HG03066 (cell line): ENCODE results near the gene DENND1A.
"Not testable (repeated sequence)": the region's sequence is repeated elsewhere in the genome, so short reads cannot be mapped to it uniquely, and the experiment has no call there.

ENCODE experiments used
- ATAC-seq: cut with Tn5 transposase; IDR thresholded peaks from one replicate; pipeline ENCODE4 v1.9.1; 2021; ENCODE audit warnings: low read depth; ENCODE audit not compliant: unreplicated experiment

Gene DENND1A

DNA sequence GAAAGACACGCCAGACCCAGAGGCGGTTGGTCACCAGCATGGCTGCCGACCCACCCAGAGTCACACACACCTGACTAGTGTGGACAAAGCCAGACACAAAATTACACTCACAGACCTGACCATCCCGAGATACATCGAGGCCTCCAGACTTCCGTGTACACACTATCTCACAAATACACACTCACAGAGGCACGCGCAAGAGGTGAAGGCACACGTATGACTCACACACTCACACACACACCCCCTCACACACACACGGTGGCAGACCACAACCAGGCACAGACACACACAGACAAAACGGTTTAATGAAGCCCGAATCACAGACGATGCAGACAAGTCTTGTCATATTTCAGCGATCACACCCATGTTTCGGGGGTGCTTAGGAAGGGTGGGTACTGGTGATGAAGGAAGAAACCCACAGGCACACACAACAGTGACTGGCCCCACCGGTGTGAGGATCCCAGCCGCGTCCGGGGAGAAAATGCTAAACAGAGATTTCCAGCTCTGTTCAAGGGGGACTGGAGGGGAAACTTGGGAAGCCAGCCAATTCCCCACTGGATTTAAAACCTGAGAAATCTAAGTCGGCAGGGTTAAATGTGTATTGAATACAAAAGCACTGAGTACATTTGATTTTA is 522.6 kb downstream of the DENND1A start:
- ATAC-seq, result no peak

DNA sequence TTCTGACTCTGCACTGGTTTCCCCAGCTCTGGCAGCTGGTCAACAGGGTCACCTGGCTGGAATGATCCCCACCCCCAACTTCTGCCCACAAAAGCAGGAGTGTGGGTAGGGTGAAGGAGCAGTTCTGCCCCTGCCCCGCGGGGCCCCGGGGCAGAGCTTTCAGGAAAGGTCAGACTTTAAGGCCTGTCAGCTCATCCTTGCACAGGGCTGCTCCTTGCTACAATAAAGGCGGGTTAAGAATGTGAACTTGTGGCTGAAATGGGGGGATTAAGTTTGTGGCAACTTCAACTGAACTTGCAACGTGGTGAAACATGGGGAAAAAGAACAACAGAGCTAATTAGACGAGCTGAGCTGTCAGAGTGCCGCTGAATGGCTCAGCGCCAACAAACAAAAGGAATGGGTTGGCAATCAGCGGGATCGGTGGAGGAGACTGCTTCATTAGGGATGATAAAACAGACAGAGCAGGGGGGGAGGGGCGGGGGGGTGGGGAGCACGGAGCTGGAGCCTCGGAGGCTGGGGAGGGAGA is 523.2 kb downstream of the DENND1A start:
- no peak for ATAC-seq

GRCh38 chr9:123406016-123406415 is 523.9 kb downstream of the DENND1A start:
- no peak for ATAC-seq

DNA sequence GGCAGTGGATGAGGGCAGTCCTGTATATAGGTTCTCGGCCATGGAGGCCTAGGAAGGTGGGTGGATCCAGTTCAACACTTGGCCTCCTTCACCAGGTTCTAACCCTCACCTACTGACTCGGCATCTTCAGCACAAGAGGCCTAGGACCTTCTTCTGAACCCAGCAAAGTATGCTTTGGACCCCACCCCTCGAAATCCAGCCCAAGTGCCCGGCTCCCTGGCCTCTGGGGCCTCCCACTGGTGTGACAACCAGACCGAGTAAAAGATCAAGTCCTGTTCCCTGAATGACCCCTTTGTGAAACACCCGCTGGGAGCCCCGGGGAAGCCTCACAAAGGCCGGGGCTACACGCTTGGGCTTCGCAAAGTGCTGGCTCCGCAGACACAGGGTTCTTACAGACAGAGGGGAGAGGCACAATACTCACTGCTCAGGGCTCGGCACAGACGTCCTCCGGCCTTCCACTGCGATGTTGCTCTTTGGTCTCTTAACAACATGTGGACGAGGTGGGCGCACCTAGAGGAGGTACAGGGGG is 526.9 kb downstream of the DENND1A start:
- no peak for ATAC-seq

GRCh38 chr9:123401879-123402513 is 527.9 kb downstream of the DENND1A start:
- no peak for ATAC-seq

GRCh38 chr9:123400926-123401503 is 528.9 kb downstream of the DENND1A start:
- no peak for ATAC-seq

DNA sequence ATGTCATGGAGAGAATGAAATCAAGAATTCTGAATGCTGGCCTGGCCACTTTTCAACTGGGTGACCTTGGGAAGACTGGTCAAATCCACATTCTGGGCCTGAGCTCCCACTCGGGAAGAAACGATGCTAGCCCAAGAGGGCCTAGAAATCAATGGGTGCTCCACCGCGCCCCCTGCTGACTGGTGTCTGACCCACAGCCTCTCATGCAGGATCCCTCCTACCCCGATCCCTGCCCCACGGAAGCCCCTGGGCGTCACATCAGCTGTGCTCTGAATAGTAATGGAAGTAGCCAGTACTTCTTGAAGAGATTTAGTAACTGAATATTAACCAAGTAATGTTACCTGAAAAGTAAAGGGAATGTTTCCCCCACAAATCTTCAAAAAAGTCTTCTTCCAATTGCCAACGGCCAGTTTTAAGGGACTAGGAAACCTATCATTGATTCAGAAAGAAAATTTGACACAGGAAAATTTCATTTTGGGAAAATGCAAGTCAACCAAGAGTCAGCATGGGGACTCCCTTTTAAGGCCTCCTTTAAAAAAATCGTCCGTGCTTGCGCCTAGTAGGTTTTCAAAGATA is 530.0 kb downstream of the DENND1A start:
- no peak for ATAC-seq

GRCh38 chr9:123398938-123399337 is 531.0 kb downstream of the DENND1A start:
- not testable (repeated sequence) for ATAC-seq

DNA sequence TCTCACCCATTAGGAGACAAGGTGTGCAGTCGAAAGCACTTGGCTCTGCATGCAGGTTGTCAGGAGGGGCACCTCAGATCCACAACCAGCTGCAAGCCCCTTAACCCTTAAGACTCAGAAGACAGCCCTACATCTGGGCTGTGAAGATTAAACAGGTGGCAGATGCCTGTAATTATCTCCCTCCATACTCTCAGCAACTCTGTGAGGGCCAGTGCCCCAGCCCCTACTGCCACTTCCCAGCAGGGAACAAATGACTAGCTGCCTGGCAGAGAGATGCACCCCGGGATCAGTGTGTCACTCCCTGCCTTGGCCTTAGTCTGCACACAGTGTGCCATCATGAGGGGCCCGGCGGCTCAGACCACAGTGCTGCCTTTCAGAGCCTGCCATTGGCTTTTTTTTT is 532.0 kb downstream of the DENND1A start:
- ATAC-seq, result no peak

DNA sequence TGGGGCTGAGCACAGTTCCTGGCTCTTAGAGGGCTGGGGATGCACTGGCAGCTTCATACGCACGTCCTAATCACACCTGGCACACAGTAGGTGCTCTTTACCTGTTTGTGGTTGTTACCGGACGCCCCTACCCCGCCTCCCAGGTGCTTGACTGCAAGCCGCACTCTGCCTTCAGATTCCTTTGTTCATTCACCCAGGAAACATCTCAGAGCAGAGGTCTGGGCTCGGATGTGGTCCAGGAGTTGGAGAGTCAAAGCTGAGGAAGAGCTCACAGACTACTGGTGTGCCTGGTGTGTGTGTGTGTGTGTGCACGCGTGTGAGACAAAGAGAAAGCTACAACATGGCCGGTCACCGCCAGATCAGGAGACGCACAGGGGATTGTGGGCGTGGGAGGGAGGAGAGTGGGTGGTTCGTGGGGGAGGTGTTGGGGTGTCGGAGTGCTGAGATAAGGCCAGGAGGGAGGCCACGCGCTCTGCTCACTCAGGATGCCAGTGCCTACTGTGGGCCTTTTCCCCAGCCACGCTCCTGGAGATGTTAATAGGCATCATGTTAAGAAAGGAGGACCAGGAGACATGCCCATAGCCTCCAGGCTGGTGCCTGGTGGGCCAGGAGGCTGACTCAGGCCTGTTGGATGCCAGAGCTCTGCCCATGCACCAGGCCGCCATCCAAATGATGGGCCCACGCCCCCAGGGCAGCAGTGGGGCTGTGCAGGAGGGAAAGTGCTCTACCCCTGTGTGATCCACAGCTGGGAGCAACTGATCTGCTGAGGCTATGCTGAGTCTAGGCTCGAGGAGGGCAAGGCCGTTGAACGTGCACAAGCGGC is 534.0 kb downstream of the DENND1A start:
- no peak for ATAC-seq

GRCh38 chr9:123395276-123395688 is 534.6 kb downstream of the DENND1A start:
- no peak for ATAC-seq

- ATAC-seq, result no peak
Observed at GRCh38 chr9:123394291-123395235, 535.4 kb downstream of the DENND1A start.

GRCh38 chr9:123392802-123393201 is 537.1 kb downstream of the DENND1A start:
- no peak for ATAC-seq

GRCh38 chr9:123391946-123392345 is 538.0 kb downstream of the DENND1A start:
- no peak for ATAC-seq

DNA sequence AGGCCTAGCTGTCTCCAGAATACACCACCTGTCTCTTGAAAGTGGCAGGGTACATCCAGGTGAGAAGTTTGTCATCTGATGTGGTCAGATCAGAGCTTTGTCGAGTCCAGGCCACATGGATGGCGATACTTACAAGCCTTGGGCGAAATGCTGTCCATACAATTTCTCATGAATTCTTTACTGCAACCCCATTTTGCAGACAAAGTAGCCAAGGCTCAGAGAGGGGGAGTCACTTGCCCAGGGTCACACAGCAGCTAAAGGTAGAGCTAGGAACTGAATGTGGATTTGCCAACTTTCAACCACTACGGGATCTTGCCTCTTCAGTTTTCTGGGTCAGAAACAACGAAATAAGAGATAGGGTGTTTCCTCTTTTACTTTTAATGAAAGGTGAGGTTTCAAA is 538.7 kb downstream of the DENND1A start:
- ATAC-seq, result no peak

GRCh38 chr9:123390337-123391135 is 539.4 kb downstream of the DENND1A start:
- no peak for ATAC-seq

- no peak for ATAC-seq
Observed at GRCh38 chr9:123389698-123390097, 540.2 kb downstream of the DENND1A start.

- ATAC-seq, result no peak
Observed at GRCh38 chr9:123389070-123389469, 540.9 kb downstream of the DENND1A start.

DNA sequence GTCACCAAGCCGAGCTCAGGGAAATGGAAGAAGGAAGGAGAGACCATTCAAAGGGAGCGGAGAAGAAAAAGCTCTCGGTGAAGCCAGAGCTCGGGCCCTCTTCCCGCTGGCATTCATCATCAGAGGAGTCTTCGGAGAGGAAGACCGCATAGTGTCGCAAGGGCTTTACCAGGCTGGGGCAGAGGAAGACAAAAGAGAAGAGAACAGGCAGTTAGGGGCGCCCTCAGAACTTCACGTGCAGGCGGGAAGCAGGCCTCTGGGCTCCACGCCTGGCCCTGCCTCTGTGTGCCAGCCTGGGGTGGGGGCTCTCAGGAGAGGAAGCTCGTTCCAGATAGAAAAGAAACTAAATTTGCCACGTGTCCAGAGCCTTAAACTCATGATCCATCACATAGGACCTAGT is 542.2 kb downstream of the DENND1A start:
- no peak for ATAC-seq
